ENCODE data around the gene KLK1. TPM values are rescaled to one million over a fixed set of nuclear protein-coding genes. Genes with fewer than 3 reads are reported as not detected.
"Not testable (repeated sequence)": the region's sequence is repeated elsewhere in the genome, so short reads cannot be mapped to it uniquely, and the experiment has no call there.

The KLK1 gene
- polyA plus RNA-seq, 6 donors from 2014 or later = 1.2 to 6.7 (median 2.0) TPM

GRCh38 chr19:50819636-50820035 lies 4.0 kb downstream of the KLK1 start:
- H3K4me1 Mint-ChIP-seq = peaks cover 44 to 54% (median 51%) of the 10 kb centered on the region in 3 donors
- H3K4me3 Mint-ChIP-seq = peak overlapping the region in 5 of 8 donors; percentile 61 to 91 (median 70)
- peaks cover 39 to 85% (median 66%) of the 10 kb centered on the region in 3 donors for H3K27me3 Mint-ChIP-seq
- H3K9me3 Mint-ChIP-seq = peaks cover 0 to 6% (median 0%) of the 10 kb centered on the region in 7 donors
- DNase-seq (no peak), ATAC-seq (ENCODE audit: low read depth in 2 of 2) (no peak)
- H3K27ac Mint-ChIP-seq = no peak overlapping the region
- no peaks in the 10 kb centered on the region for H3K36me3 Mint-ChIP-seq

DNA sequence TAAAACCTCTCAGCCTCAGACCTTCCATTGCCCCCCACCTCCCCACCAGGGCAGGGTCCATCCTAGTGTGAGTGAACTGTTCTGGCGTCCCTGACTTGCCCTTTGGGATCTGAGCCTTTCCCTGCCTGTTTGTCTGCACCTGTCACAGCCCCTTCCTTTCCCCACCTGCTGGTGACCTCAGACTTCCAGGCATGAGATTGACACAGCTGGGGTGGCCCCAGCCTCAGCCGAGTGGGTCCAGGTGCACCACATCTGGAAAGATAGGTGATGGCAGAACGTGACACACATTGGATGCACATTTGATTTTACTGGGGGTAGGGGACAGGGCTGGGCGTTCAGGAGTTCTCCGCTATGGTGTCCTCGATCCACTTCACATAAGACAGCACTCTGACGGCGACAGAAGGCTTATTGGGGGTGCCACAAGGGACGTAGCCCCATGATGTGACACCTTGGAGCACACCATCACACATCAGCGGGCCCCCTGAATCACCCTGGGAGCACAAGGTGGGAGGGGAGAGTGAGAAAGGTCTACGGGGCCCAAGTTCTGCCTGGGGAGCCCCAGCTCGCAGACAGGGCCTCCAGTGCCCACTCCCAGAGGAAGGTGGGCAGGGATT lies 4.6 kb downstream of the KLK1 start:
- no peak for DNase-seq

GRCh38 chr19:50817941-50818858 lies 5.4 kb downstream of the KLK1 start:
- Mint-ChIP-seq H3K9me3 (peaks cover 0 to 6% (median 0%) of the 10 kb centered on the region in 7 donors), H3K27me3 (peaks cover 39 to 88% (median 71%) of the 10 kb centered on the region in 3 donors), H3K4me1 (peaks cover 43 to 54% (median 51%) of the 10 kb centered on the region in 3 donors), H3K4me3 (peak overlapping the region; percentile 57 to 91 (median 77)), H3K27ac (peak overlapping the region in 2 of 6 donors; percentile 69 to 79), H3K36me3 (no peaks in the 10 kb centered on the region)
- peak; percentile 40 for DNase-seq
- peak; percentile 60 to 67 for ATAC-seq (ENCODE audit: low read depth in 2 of 2)

More for the DNA sequence above, 4.6 kb downstream of the KLK1 start:
- Mint-ChIP-seq H3K4me3 (peak overlapping the region in 7 of 8 donors; percentile 66 to 91 (median 79)), H3K36me3 (no peaks in the 10 kb centered on the region), H3K27me3 (peaks cover 39 to 91% (median 71%) of the 10 kb centered on the region in 3 donors), H3K27ac (peak overlapping the region in 4 of 6 donors; percentile 58 to 79 (median 69)), H3K4me1 (peaks cover 44 to 54% (median 51%) of the 10 kb centered on the region in 3 donors), H3K9me3 (peaks cover 0 to 6% (median 0%) of the 10 kb centered on the region in 7 donors)
- peak in 1 of 2 donors; percentile 9 for ATAC-seq (ENCODE audit: low read depth in 2 of 2)

DNA sequence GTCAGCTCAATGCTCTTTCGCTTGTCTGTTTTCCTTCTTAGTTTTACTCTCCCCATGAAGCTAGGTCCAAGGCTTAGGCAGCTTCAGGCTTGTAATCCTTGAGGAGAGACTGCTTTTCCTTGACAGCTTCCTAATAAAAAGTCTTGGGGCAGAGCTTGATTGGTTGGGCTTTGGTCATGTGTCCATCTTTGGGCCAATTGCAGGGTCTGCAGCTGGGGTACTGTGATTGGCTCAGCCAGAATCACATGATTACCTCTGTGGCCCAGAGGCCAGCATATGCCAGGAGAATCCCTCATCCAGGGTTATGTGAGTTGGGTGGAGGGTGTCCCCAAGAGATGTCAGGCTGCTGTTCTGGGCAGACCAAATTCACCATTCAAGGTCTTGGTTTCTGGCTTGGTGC lies 8.1 kb downstream of the KLK1 start:
- Mint-ChIP-seq H3K4me3 (no peak overlapping the region), H3K4me1 (peaks cover 23 to 32% (median 29%) of the 10 kb centered on the region in 3 donors), H3K9me3 (peaks cover 0 to 6% (median 3%) of the 10 kb centered on the region in 7 donors), H3K36me3 (peaks cover 0 to 6% of the 10 kb centered on the region in 2 donors), H3K27ac (no peak overlapping the region), H3K27me3 (peaks cover 29 to 80% (median 61%) of the 10 kb centered on the region in 3 donors)
- DNase-seq (no peak), ATAC-seq (ENCODE audit: low read depth in 2 of 2) (no peak)

- DNase-seq (no peak), ATAC-seq (ENCODE audit: low read depth in 2 of 2) (no peak)
- Mint-ChIP-seq H3K4me1 (peaks cover 19 to 26% (median 24%) of the 10 kb centered on the region in 3 donors), H3K36me3 (peaks cover 0 to 10% of the 10 kb centered on the region in 2 donors), H3K27ac (no peak overlapping the region), H3K27me3 (peaks cover 23 to 77% (median 60%) of the 10 kb centered on the region in 3 donors), H3K9me3 (peaks cover 0 to 6% (median 4%) of the 10 kb centered on the region in 7 donors), H3K4me3 (no peak overlapping the region)
Measured at GRCh38 chr19:50814883-50815282, 8.7 kb downstream of the KLK1 start.

GRCh38 chr19:50812474-50812873 lies 11.1 kb downstream of the KLK1 start:
- peak overlapping the region in 2 of 6 donors; percentile 13 to 58 for H3K27ac Mint-ChIP-seq
- peaks cover 4 to 7% (median 4%) of the 10 kb centered on the region in 3 donors for H3K4me1 Mint-ChIP-seq
- peaks cover 0 to 10% of the 10 kb centered on the region in 2 donors for H3K36me3 Mint-ChIP-seq
- peaks cover 17 to 54% (median 50%) of the 10 kb centered on the region in 3 donors for H3K27me3 Mint-ChIP-seq
- DNase-seq = no peak
- H3K9me3 Mint-ChIP-seq = peaks cover 0 to 6% (median 3%) of the 10 kb centered on the region in 7 donors
- H3K4me3 Mint-ChIP-seq = peak overlapping the region in 2 of 8 donors; percentile 36 to 37
- no peak for ATAC-seq (ENCODE audit: low read depth in 2 of 2)

DNA sequence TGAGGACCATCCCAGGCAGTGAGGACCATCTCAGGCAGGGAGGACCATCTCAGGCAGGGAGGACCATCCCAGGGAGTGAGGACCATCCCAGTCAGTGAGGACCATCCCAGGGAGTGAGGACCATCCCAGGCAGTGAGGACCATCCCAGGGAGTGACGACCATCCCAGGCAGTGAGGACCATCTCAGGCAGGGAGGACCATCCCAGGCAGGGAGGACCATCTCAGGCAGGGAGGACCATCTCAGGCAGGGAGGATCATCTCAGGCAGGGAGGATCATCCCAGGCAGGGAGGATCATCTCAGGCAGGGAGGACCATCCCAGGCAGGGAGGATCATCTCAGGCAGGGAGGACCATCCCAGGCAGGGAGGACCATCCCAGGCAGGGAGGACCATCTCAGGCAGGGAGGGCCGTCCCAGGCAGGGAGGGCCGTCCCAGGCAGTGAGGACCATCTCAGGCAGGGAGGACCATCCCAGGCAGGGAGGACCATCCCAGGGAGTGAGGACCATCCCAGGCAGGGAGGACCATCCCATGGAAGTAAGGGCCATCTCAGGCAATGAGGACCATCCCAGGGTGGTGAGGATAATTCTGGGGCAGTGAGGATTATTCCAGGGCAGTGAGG lies 11.9 kb downstream of the KLK1 start:
- H3K9me3 Mint-ChIP-seq; ATAC-seq (ENCODE audit: low read depth in 2 of 2); DNase-seq; H3K4me3 Mint-ChIP-seq; H3K36me3 Mint-ChIP-seq; H3K4me1 Mint-ChIP-seq: not testable (repeated sequence)
- Mint-ChIP-seq H3K27ac (peak overlapping the region in 1 of 6 donors; percentile 39), H3K27me3 (peaks cover 16 to 47% (median 44%) of the 10 kb centered on the region in 3 donors)

DNA sequence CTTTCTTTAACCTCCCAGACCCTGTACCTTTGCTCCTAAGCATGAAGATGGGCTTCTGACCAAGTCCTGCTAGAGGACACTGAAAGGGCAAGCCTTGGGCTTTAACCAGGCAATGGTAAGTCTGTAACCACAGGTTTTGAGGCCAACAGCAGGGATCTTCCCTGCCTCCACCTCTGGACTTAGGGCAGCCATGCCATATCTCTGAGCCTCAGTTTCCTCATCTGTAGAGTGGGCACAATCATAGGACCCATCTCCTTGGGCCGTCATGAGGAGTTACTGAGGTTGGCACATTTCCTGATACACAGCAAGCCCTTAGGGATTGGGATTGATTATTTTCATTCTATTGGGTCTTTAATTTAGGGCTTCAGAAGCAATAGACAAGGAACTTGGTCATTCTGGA lies 14.7 kb downstream of the KLK1 start:
- DNase-seq (no peak), ATAC-seq (ENCODE audit: low read depth in 2 of 2) (no peak)
- Mint-ChIP-seq H3K4me1 (peaks cover 21 to 24% (median 22%) of the 10 kb centered on the region in 3 donors), H3K4me3 (no peak overlapping the region), H3K27me3 (peaks cover 5 to 23% (median 21%) of the 10 kb centered on the region in 3 donors), H3K36me3 (peaks cover 0 to 10% of the 10 kb centered on the region in 2 donors), H3K27ac (no peak overlapping the region), H3K9me3 (peaks cover 0 to 6% (median 0%) of the 10 kb centered on the region in 7 donors)

- H3K9me3 Mint-ChIP-seq = peaks cover 0 to 2% (median 0%) of the 10 kb centered on the region in 7 donors
- peak overlapping the region; percentile 92 to 100 (median 98) for H3K4me3 Mint-ChIP-seq
- peaks cover 0 to 6% of the 10 kb centered on the region in 2 donors for H3K36me3 Mint-ChIP-seq
- no peaks in the 10 kb centered on the region for H3K27me3 Mint-ChIP-seq
- peaks cover 37 to 44% (median 41%) of the 10 kb centered on the region in 3 donors for H3K4me1 Mint-ChIP-seq
- peak; percentile 94 to 96 for ATAC-seq (ENCODE audit: low read depth in 2 of 2)
- DNase-seq = peak; percentile 98
- H3K27ac Mint-ChIP-seq = peak overlapping the region; percentile 98 to 100 (median 100)
Measured at GRCh38 chr19:50804420-50805272, 18.9 kb downstream of the KLK1 start.

- Mint-ChIP-seq H3K4me3 (peak overlapping the region; percentile 92 to 100 (median 98)), H3K9me3 (peaks cover 0 to 2% (median 0%) of the 10 kb centered on the region in 7 donors), H3K36me3 (peaks cover 0 to 6% of the 10 kb centered on the region in 2 donors), H3K27ac (peak overlapping the region; percentile 98 to 100 (median 100)), H3K4me1 (peaks cover 37 to 44% (median 41%) of the 10 kb centered on the region in 3 donors), H3K27me3 (no peaks in the 10 kb centered on the region)
- ATAC-seq (ENCODE audit: low read depth in 2 of 2) (peak; percentile 3 to 9), DNase-seq (no peak)
Measured at GRCh38 chr19:50803633-50804419, 19.8 kb downstream of the KLK1 start.

GRCh38 chr19:50801107-50801506 lies 22.5 kb downstream of the KLK1 start:
- H3K4me1 Mint-ChIP-seq = peaks cover 35 to 41% (median 40%) of the 10 kb centered on the region in 3 donors
- DNase-seq = no peak
- H3K9me3 Mint-ChIP-seq = peaks cover 0 to 2% (median 0%) of the 10 kb centered on the region in 7 donors
- H3K27me3 Mint-ChIP-seq = no peaks in the 10 kb centered on the region
- peak overlapping the region in 2 of 8 donors; percentile 22 to 68 for H3K4me3 Mint-ChIP-seq
- H3K36me3 Mint-ChIP-seq = peaks cover 0 to 6% of the 10 kb centered on the region in 2 donors
- H3K27ac Mint-ChIP-seq = peak overlapping the region in 3 of 6 donors; percentile 10 to 26 (median 17)
- no peak for ATAC-seq (ENCODE audit: low read depth in 2 of 2)

Measured in naive B cell (primary cell).